ENCODE data around the gene RAB23. TPM values are rescaled to one million over a fixed set of nuclear protein-coding genes. Genes with fewer than 3 reads are reported as not detected.

Gene RAB23
- total and polyA plus RNA-seq, 4 experiments from 2014 or later: 1.3 to 1.6 (median 1.3) TPM

- H3K4me1 ChIP-seq (ENCODE audit: insufficient read depth, low read length): peaks cover 10% of the 10 kb centered on the region
- Mint-ChIP-seq H3K27me3 (no peaks in the 10 kb centered on the region), H3K9me3 (no peaks in the 10 kb centered on the region), H3K36me3 (peaks cover 55 to 61% of the 10 kb centered on the region in 2 donors), H3K27ac (peak overlapping the region in 4 of 7 donors; percentile 7 to 58 (median 40)), H3K4me1 (peaks cover 13 to 21% (median 15%) of the 10 kb centered on the region in 4 donors), H3K4me3 (no peak overlapping the region)
- H3K9me3 ChIP-seq (ENCODE audit: control insufficient read depth in 1 of 2, low read length in 2 of 2): no peaks in the 10 kb centered on the region
- intact Hi-C loops (cut with micrococcal nuclease): no loop called here
- CTCF ChIA-PET (ENCODE audit: partially characterized antibody): no interaction called here
- H3K4me3 ChIP-seq (ENCODE audit: low read length in 2 of 2): no peak overlapping the region
- DNase-seq: no peak
- no peaks in the 10 kb centered on the region for H3K27me3 ChIP-seq (ENCODE audit: insufficient read depth, low read length)
- POLR2A ChIA-PET (ENCODE audit: partially characterized antibody): no interaction called here
- peaks cover 8% of the 10 kb centered on the region for H3K36me3 ChIP-seq (ENCODE audit: insufficient read depth, low read length)
- no peak overlapping the region for H3K27ac ChIP-seq (ENCODE audit: low read depth, low read length)
Observed at GRCh38 chr6:57147955-57148858, 73.9 kb downstream of the RAB23 start.

GRCh38 chr6:57147401-57147800 is 74.7 kb downstream of the RAB23 start:
- Mint-ChIP-seq H3K27ac (peak overlapping the region in 3 of 7 donors; percentile 39 to 42 (median 42)), H3K27me3 (no peaks in the 10 kb centered on the region), H3K36me3 (peaks cover 61 to 64% of the 10 kb centered on the region in 2 donors), H3K4me1 (peaks cover 13 to 21% (median 15%) of the 10 kb centered on the region in 4 donors), H3K9me3 (no peaks in the 10 kb centered on the region), H3K4me3 (no peak overlapping the region)
- Histone ChIP-seq H3K9me3 (ENCODE audit: control insufficient read depth in 1 of 2, low read length in 2 of 2) (no peaks in the 10 kb centered on the region), H3K4me3 (ENCODE audit: low read length in 2 of 2) (no peak overlapping the region), H3K27me3 (ENCODE audit: insufficient read depth, low read length) (no peaks in the 10 kb centered on the region), H3K4me1 (ENCODE audit: insufficient read depth, low read length) (peaks cover 10% of the 10 kb centered on the region), H3K27ac (ENCODE audit: low read depth, low read length) (no peak overlapping the region), H3K36me3 (ENCODE audit: insufficient read depth, low read length) (peaks cover 4% of the 10 kb centered on the region)
- ChIA-PET POLR2A (ENCODE audit: partially characterized antibody) (no interaction called here), CTCF (ENCODE audit: partially characterized antibody) (no interaction called here)
- intact Hi-C loops (cut with micrococcal nuclease): no loop called here
- no peak for DNase-seq

- DNase-seq: no peak
- ChIA-PET CTCF (ENCODE audit: partially characterized antibody) (interaction anchor here (0.9 kb wide), 2 partner anchors 9 to 10 kb away, joined by 3 read pairs; no protein-coding TSS in a partner anchor), POLR2A (ENCODE audit: partially characterized antibody) (no interaction called here)
- peaks cover 3% of the 10 kb centered on the region for H3K36me3 ChIP-seq (ENCODE audit: insufficient read depth, low read length)
- peaks cover 10% of the 10 kb centered on the region for H3K4me1 ChIP-seq (ENCODE audit: insufficient read depth, low read length)
- H3K4me1 Mint-ChIP-seq: peaks cover 13 to 21% (median 14%) of the 10 kb centered on the region in 4 donors
- H3K27ac Mint-ChIP-seq: no peak overlapping the region
- no peak overlapping the region for H3K4me3 Mint-ChIP-seq
- H3K27ac ChIP-seq (ENCODE audit: low read depth, low read length): no peak overlapping the region
- H3K9me3 Mint-ChIP-seq: no peaks in the 10 kb centered on the region
- intact Hi-C loops (cut with micrococcal nuclease): no loop called here
- peaks cover 56 to 71% of the 10 kb centered on the region in 2 donors for H3K36me3 Mint-ChIP-seq
- no peaks in the 10 kb centered on the region for H3K27me3 ChIP-seq (ENCODE audit: insufficient read depth, low read length)
- no peaks in the 10 kb centered on the region for H3K27me3 Mint-ChIP-seq
- H3K4me3 ChIP-seq (ENCODE audit: low read length in 2 of 2): no peak overlapping the region
- H3K9me3 ChIP-seq (ENCODE audit: control insufficient read depth in 1 of 2, low read length in 2 of 2): no peaks in the 10 kb centered on the region
Observed at GRCh38 chr6:57143690-57144089, 78.4 kb downstream of the RAB23 start.

- Histone ChIP-seq H3K9me3 (ENCODE audit: control insufficient read depth in 1 of 2, low read length in 2 of 2) (no peaks in the 10 kb centered on the region), H3K36me3 (ENCODE audit: insufficient read depth, low read length) (peaks cover 7% of the 10 kb centered on the region), H3K27me3 (ENCODE audit: insufficient read depth, low read length) (no peaks in the 10 kb centered on the region), H3K27ac (ENCODE audit: low read depth, low read length) (no peak overlapping the region), H3K4me3 (ENCODE audit: low read length in 2 of 2) (no peak overlapping the region), H3K4me1 (ENCODE audit: insufficient read depth, low read length) (no peaks in the 10 kb centered on the region)
- no peak overlapping the region for H3K27ac Mint-ChIP-seq
- peaks cover 51 to 63% of the 10 kb centered on the region in 2 donors for H3K36me3 Mint-ChIP-seq
- H3K9me3 Mint-ChIP-seq: no peaks in the 10 kb centered on the region
- intact Hi-C loops (cut with micrococcal nuclease): no loop called here
- peaks cover under 1 to 11% (median 3%) of the 10 kb centered on the region in 4 donors for H3K4me1 Mint-ChIP-seq
- ChIA-PET POLR2A (ENCODE audit: partially characterized antibody) (no interaction called here), CTCF (ENCODE audit: partially characterized antibody) (no interaction called here)
- no peak for DNase-seq
- no peaks in the 10 kb centered on the region for H3K27me3 Mint-ChIP-seq
- H3K4me3 Mint-ChIP-seq: no peak overlapping the region
Observed at GRCh38 chr6:57142178-57142525, 80.0 kb downstream of the RAB23 start.

- CTCF ChIA-PET (ENCODE audit: partially characterized antibody): no interaction called here
- peaks cover 56 to 68% of the 10 kb centered on the region in 2 donors for H3K36me3 Mint-ChIP-seq
- no peak overlapping the region for H3K4me3 Mint-ChIP-seq
- Histone ChIP-seq H3K9me3 (ENCODE audit: control insufficient read depth in 1 of 2, low read length in 2 of 2) (no peaks in the 10 kb centered on the region), H3K27me3 (ENCODE audit: insufficient read depth, low read length) (no peaks in the 10 kb centered on the region), H3K27ac (ENCODE audit: low read depth, low read length) (no peak overlapping the region), H3K4me3 (ENCODE audit: low read length in 2 of 2) (no peak overlapping the region), H3K4me1 (ENCODE audit: insufficient read depth, low read length) (no peaks in the 10 kb centered on the region), H3K36me3 (ENCODE audit: insufficient read depth, low read length) (peaks cover 12% of the 10 kb centered on the region)
- H3K27ac Mint-ChIP-seq: no peak overlapping the region
- H3K4me1 Mint-ChIP-seq: peaks cover 0 to 10% (median 1%) of the 10 kb centered on the region in 4 donors
- no peaks in the 10 kb centered on the region for H3K9me3 Mint-ChIP-seq
- POLR2A ChIA-PET (ENCODE audit: partially characterized antibody): no interaction called here
- intact Hi-C loops (cut with micrococcal nuclease): no loop called here
- H3K27me3 Mint-ChIP-seq: no peaks in the 10 kb centered on the region
- DNase-seq: no peak
Observed at GRCh38 chr6:57141451-57142177, 80.5 kb downstream of the RAB23 start.

- ChIA-PET POLR2A (ENCODE audit: partially characterized antibody) (no interaction called here), CTCF (ENCODE audit: partially characterized antibody) (no interaction called here)
- no peaks in the 10 kb centered on the region for H3K9me3 ChIP-seq (ENCODE audit: control insufficient read depth in 1 of 2, low read length in 2 of 2)
- H3K4me1 ChIP-seq (ENCODE audit: insufficient read depth, low read length): no peaks in the 10 kb centered on the region
- H3K36me3 ChIP-seq (ENCODE audit: insufficient read depth, low read length): peaks cover 20% of the 10 kb centered on the region
- Mint-ChIP-seq H3K4me1 (peaks cover 0 to 3% (median under 1%) of the 10 kb centered on the region in 4 donors), H3K4me3 (no peak overlapping the region), H3K9me3 (no peaks in the 10 kb centered on the region), H3K36me3 (peaks cover 62 to 68% of the 10 kb centered on the region in 2 donors), H3K27ac (no peak overlapping the region), H3K27me3 (no peaks in the 10 kb centered on the region)
- H3K27me3 ChIP-seq (ENCODE audit: insufficient read depth, low read length): no peaks in the 10 kb centered on the region
- no peak for DNase-seq
- intact Hi-C loops (cut with micrococcal nuclease): no loop called here
- no peak overlapping the region for H3K27ac ChIP-seq (ENCODE audit: low read depth, low read length)
- no peak overlapping the region for H3K4me3 ChIP-seq (ENCODE audit: low read length in 2 of 2)
Observed at GRCh38 chr6:57138026-57138425, 84.1 kb downstream of the RAB23 start.

GRCh38 chr6:57137350-57137749 is 84.8 kb downstream of the RAB23 start:
- peak overlapping the region in 1 of 7 donors; percentile 58 for H3K27ac Mint-ChIP-seq
- Histone ChIP-seq H3K27ac (ENCODE audit: low read depth, low read length) (no peak overlapping the region), H3K27me3 (ENCODE audit: insufficient read depth, low read length) (no peaks in the 10 kb centered on the region), H3K9me3 (ENCODE audit: control insufficient read depth in 1 of 2, low read length in 2 of 2) (no peaks in the 10 kb centered on the region), H3K4me1 (ENCODE audit: insufficient read depth, low read length) (no peaks in the 10 kb centered on the region), H3K4me3 (ENCODE audit: low read length in 2 of 2) (no peak overlapping the region), H3K36me3 (ENCODE audit: insufficient read depth, low read length) (peaks cover 20% of the 10 kb centered on the region)
- ChIA-PET POLR2A (ENCODE audit: partially characterized antibody) (no interaction called here), CTCF (ENCODE audit: partially characterized antibody) (no interaction called here)
- H3K9me3 Mint-ChIP-seq: no peaks in the 10 kb centered on the region
- peaks cover 61 to 64% of the 10 kb centered on the region in 2 donors for H3K36me3 Mint-ChIP-seq
- no peak overlapping the region for H3K4me3 Mint-ChIP-seq
- H3K4me1 Mint-ChIP-seq: peaks cover 0 to 3% (median under 1%) of the 10 kb centered on the region in 4 donors
- no peak for DNase-seq
- H3K27me3 Mint-ChIP-seq: no peaks in the 10 kb centered on the region
- intact Hi-C loops (cut with micrococcal nuclease): no loop called here
